IMR-90 (cell line): ENCODE measurements around the gene ZDHHC1. TPM values are rescaled to one million over a fixed set of nuclear protein-coding genes. Genes with fewer than 3 reads are reported as not detected.

Source experiments
- ATAC-seq: fragments of 200-7000 bp; cut with Tn5 transposase; 2 replicates; pipeline ENCODE4 v1.9.1; 2020; ENCODE audit warnings: low read depth, mild to moderate bottlenecking, moderate library complexity
- BruUV-seq: library from RNA; stranded (reverse); fragments of 400-500 nt; replicated peaks from 2 replicates; lab custom pipeline; 2021; lab: Mats Ljungman, UMichigan
- CTCF ChIA-PET: fragments of 300-600 bp; formaldehyde crosslinking; extraction: SDS; loops from one replicate; lab custom pipeline; 2021; ENCODE audit warnings: antibody characterized with exemption; lab: Yijun Ruan, JAX
- POLR2A ChIA-PET: fragments of 300-600 bp; sonication (Branson Sonifier 250); formaldehyde crosslinking; loops from one replicate; lab custom pipeline; 2022; ENCODE audit warnings: antibody characterized with exemption; ENCODE audit not compliant: unreplicated experiment; lab: Charles Lee
- DNase-seq: peaks from one replicate; pipeline ENCODE4 v3.0.0; 2013
- H2AFZ ChIP-seq: replicated peaks from 2 replicates; pipeline ENCODE3; 2013; ENCODE audit warnings: low read length, mild to moderate bottlenecking; ENCODE audit not compliant: poor library complexity
- H2AK5ac ChIP-seq: 2 replicates; pipeline ENCODE4 v1.6.1; 2013; ENCODE audit warnings: low read depth, low read length, inconsistent platforms
- H2AK9ac ChIP-seq: replicated peaks from 2 replicates; pipeline ENCODE3; 2013; ENCODE audit warnings: mild to moderate bottlenecking, low read depth, low read length, moderate library complexity; ENCODE audit not compliant: poor library complexity
- H2BK120ac ChIP-seq: 2 replicates; pipeline ENCODE4 v1.6.1; 2013; ENCODE audit warnings: low read depth, low read length, inconsistent platforms
- H2BK15ac ChIP-seq: 3 replicates; pipeline ENCODE4 v1.6.1; 2013; ENCODE audit warnings: low read depth, low read length, inconsistent platforms
- H2BK20ac ChIP-seq: 2 replicates; pipeline ENCODE4 v1.6.1; 2013; ENCODE audit warnings: low read depth, mild to moderate bottlenecking, inconsistent platforms, low read length, moderate library complexity
- H2BK5ac ChIP-seq: 2 replicates; pipeline ENCODE4 v1.6.1; 2013; ENCODE audit warnings: mild to moderate bottlenecking, low read depth, low read length, inconsistent platforms; ENCODE audit not compliant: poor library complexity, severe bottlenecking
- H3K14ac ChIP-seq: replicated peaks from 2 replicates; pipeline ENCODE4 v1.6.1; 2013; ENCODE audit warnings: low read depth, low read length, inconsistent platforms
- H3K18ac ChIP-seq: 2 replicates; pipeline ENCODE4 v1.6.1; 2013; ENCODE audit warnings: low read depth, low read length, control low read depth
- H3K23ac ChIP-seq: 2 replicates; pipeline ENCODE4 v1.6.1; 2013; ENCODE audit warnings: low read depth, low read length, inconsistent platforms
- H3K27ac ChIP-seq: 2 replicates; pipeline ENCODE4 v1.5.1; 2013; ENCODE audit warnings: mild to moderate bottlenecking, control low read depth, low read length; ENCODE audit not compliant: insufficient read depth
- H3K27me3 ChIP-seq: 2 replicates; pipeline ENCODE4 v1.6.1; 2013; ENCODE audit warnings: low read length; ENCODE audit not compliant: control insufficient read depth, insufficient read depth
- H3K36me3 ChIP-seq: 2 replicates; pipeline ENCODE4 v1.6.1; 2013; ENCODE audit warnings: low read length, mixed read lengths; ENCODE audit not compliant: control insufficient read depth, insufficient read depth
- H3K4ac ChIP-seq: 2 replicates; pipeline ENCODE4 v1.6.1; 2013; ENCODE audit warnings: low read depth, low read length, inconsistent platforms
- H3K4me1 ChIP-seq: 2 replicates; pipeline ENCODE4 v1.6.1; 2013; ENCODE audit warnings: low read length, mixed read lengths; ENCODE audit not compliant: control insufficient read depth, insufficient read depth
- H3K4me2 ChIP-seq: 2 replicates; pipeline ENCODE4 v1.6.1; 2013; ENCODE audit warnings: low read depth, mild to moderate bottlenecking, control low read depth, low read length, moderate library complexity
- H3K4me3 ChIP-seq: 2 replicates; pipeline ENCODE4 v1.5.1; 2013; ENCODE audit warnings: low read depth, mild to moderate bottlenecking, control low read depth, low read length, moderate library complexity; ENCODE audit not compliant: insufficient read depth
- H3K56ac ChIP-seq: 2 replicates; pipeline ENCODE4 v1.6.1; 2013; ENCODE audit warnings: low read length, inconsistent platforms; ENCODE audit not compliant: insufficient read depth; ENCODE audit errors: extremely low read depth
- H3K79me1 ChIP-seq, 2 experiments: 2 replicates each; pipeline ENCODE4 v1.6.1; 2013; ENCODE audit warnings: low read length in 2 of 2, inconsistent platforms in 1 of 2, low read depth in 1 of 2
- H3K9ac ChIP-seq: 2 replicates; pipeline ENCODE4 v1.6.1; 2013; ENCODE audit warnings: low read depth, low read length, control low read depth
- H3K9me1 ChIP-seq: 2 replicates; pipeline ENCODE4 v1.6.1; 2013; ENCODE audit warnings: low read length, inconsistent platforms; ENCODE audit not compliant: insufficient read depth
- H3K9me3 ChIP-seq: 2 replicates; pipeline ENCODE4 v1.6.1; 2013; ENCODE audit warnings: low read length; ENCODE audit not compliant: control insufficient read depth, insufficient read depth
- H4K20me1 ChIP-seq: 2 replicates; pipeline ENCODE4 v1.6.1; 2013; ENCODE audit warnings: low read length, inconsistent platforms; ENCODE audit not compliant: insufficient read depth
- H4K5ac ChIP-seq: 2 replicates; pipeline ENCODE4 v1.6.1; 2013; ENCODE audit warnings: mild to moderate bottlenecking, low read depth, low read length, control low read depth
- H4K8ac ChIP-seq, 2 experiments: 2 replicates each; pipeline ENCODE4 v1.6.1; 2013; ENCODE audit warnings: low read depth in 2 of 2, low read length in 2 of 2, control low read depth in 1 of 2, inconsistent platforms in 1 of 2
- H4K91ac ChIP-seq: 2 replicates; pipeline ENCODE4 v1.6.1; 2013; ENCODE audit warnings: low read depth, low read length, inconsistent platforms; ENCODE audit not compliant: insufficient read depth
- BHLHE40 ChIP-seq: fragments of 150-350 bp; IDR thresholded peaks from 2 replicates; pipeline ENCODE4 v1.6.1; 2016; ENCODE audit warnings: mild to moderate bottlenecking, low read depth, low read length
- CEBPB ChIP-seq: IDR thresholded peaks from 2 replicates; pipeline ENCODE4 v1.6.1; 2012; ENCODE audit warnings: low read depth, low read length, improper control_type of control experiment
- CHD1 ChIP-seq: IDR thresholded peaks from 2 replicates; pipeline ENCODE4 v1.6.1; 2012; ENCODE audit warnings: low read depth, low read length, improper control_type of control experiment
- MAFK ChIP-seq: IDR thresholded peaks from 2 replicates; pipeline ENCODE4 v1.6.1; 2012; ENCODE audit warnings: low read depth, low read length, improper control_type of control experiment
- MAZ ChIP-seq: IDR thresholded peaks from 2 replicates; pipeline ENCODE4 v1.6.1; 2012; ENCODE audit warnings: low read depth, mild to moderate bottlenecking, low read length, improper control_type of control experiment, moderate library complexity, borderline replicate concordance
- MXI1 ChIP-seq: IDR thresholded peaks from 2 replicates; pipeline ENCODE4 v1.6.1; 2012; ENCODE audit warnings: low read depth, mild to moderate bottlenecking, low read length, moderate library complexity, borderline replicate concordance
- NFE2L2 ChIP-seq: fragments of 150-350 bp; IDR thresholded peaks from 2 replicates; pipeline ENCODE4 v1.6.1; 2016; ENCODE audit warnings: low read depth, mild to moderate bottlenecking, low read length
- POLR2A ChIP-seq: IDR thresholded peaks from 2 replicates; pipeline ENCODE4 v1.6.1; 2012; ENCODE audit warnings: mild to moderate bottlenecking, low read depth, low read length
- RAD21 ChIP-seq: IDR thresholded peaks from 2 replicates; pipeline ENCODE4 v1.6.1; 2012; ENCODE audit warnings: low read length, improper control_type of control experiment
- RCOR1 ChIP-seq: IDR thresholded peaks from 2 replicates; pipeline ENCODE4 v1.6.1; 2012; ENCODE audit warnings: mild to moderate bottlenecking, low read length, improper control_type of control experiment; ENCODE audit not compliant: insufficient replicate concordance
- RFX5 ChIP-seq: IDR thresholded peaks from 2 replicates; pipeline ENCODE4 v1.8.0; 2012; ENCODE audit warnings: low read depth, mild to moderate bottlenecking, low read length, moderate library complexity
- SMC3 ChIP-seq: fragments of 150-350 bp; IDR thresholded peaks from 2 replicates; pipeline ENCODE4 v1.6.1; 2016; ENCODE audit warnings: low read depth, mild to moderate bottlenecking, antibody characterized with exemption, low read length, moderate library complexity
- WGBS, 2 experiments: methylation state at CpG; one replicate each; pipeline versions ENCODE4 v1.1.5 to v1.1.7; 2013; ENCODE audit warnings: missing lambda C conversion rate in 2 of 2; ENCODE audit not compliant: insufficient read length in 1 of 2; ENCODE audit errors: extremely low coverage in 2 of 2; 5-methylcytosine and 5-hydroxymethylcytosine counted together
- dilution Hi-C: fragments of 300-500 bp; cut with HindIII; formaldehyde crosslinking; loops from one replicate; pipeline ENCODE4 v1.14.3; 2018; ENCODE audit warnings: low sequenced_read_pairs; ENCODE audit not compliant: unreplicated experiment
- in situ Hi-C: fragments of 300-500 bp; cut with MboI; formaldehyde crosslinking; loops from 3 replicates; pipeline ENCODE4 v1.14.3; 2019; ENCODE audit warnings: low sequenced_read_pairs, inconsistent platforms, mixed read lengths
- intact Hi-C: fragments of 100-400 bp; cut with micrococcal nuclease; formaldehyde crosslinking; loops from 2 replicates; pipeline ENCODE4 v1.10.0; 2022
- polyA plus RNA-seq, 3 experiments: library from polyadenylated mRNA; depleted of rRNA; stranded (reverse); fragments of >200 nt; gene quantifications; 2 replicates each; pipeline ENCODE4 v1.2.3, GENCODE V29; 2012; ENCODE audit warnings: low replicate concordance in 1 of 3
- total RNA-seq: library from RNA; depleted of rRNA; stranded (reverse); fragments of >200 nt; gene quantifications from 2 replicates; pipeline ENCODE4 v1.2.3, GENCODE V29; 2012
- TF ChIP-seq, protein P1 (sequence below): conservative IDR thresholded peaks from 2 replicates; pipeline ENCODE4 v1.5.1; 2012; ENCODE audit warnings: mild to moderate bottlenecking, low read depth, low read length, improper control_type of control experiment
- TF ChIP-seq, protein P2 (sequence below): fragments of 150-350 bp; IDR thresholded peaks from 2 replicates; pipeline ENCODE4 v1.6.1; 2016; ENCODE audit warnings: low read depth, mild to moderate bottlenecking, low read length, moderate library complexity, borderline replicate concordance
- TF ChIP-seq, protein P3 (sequence below): fragments of 150-350 bp; IDR thresholded peaks from 2 replicates; pipeline ENCODE4 v1.6.1; 2017; ENCODE audit warnings: mild to moderate bottlenecking, antibody characterized with exemption, low read length, low read depth

ZDHHC1 gene
- total and polyA plus RNA-seq, 2 of the 4 experiments (the other 2 are of a cell fraction), result 2.0 to 5.9 TPM

DNA sequence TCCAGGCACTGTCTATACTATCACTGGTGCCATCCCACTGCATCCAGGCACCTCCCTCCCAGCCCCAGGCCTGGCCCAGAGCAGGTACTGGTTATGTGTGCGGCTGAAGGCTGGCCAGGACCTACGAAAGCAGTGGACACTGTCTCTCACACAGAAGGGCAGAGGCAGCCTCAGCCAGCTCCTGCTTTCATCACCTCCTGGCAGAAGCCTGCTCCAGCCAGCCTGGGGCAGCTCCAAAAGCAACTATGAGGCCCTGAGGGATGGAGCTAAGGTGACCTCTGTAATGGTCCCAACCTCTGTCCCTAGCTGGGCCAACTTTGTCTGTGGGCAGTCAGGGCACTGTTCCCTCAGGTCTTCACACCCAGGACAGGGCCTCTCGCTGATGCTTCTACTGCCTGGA lies 33.5 kb upstream of the ZDHHC1 start:
- H4K91ac ChIP-seq, result no peak overlapping the region
- intact Hi-C loops, result no loop called here
- H3K36me3 ChIP-seq, result peaks cover 17% of the 10 kb centered on the region; the same call in 1 of the 2 replicates
- no peak overlapping the region for H3K56ac ChIP-seq
- H2AFZ ChIP-seq, result no peak overlapping the region
- H2BK5ac ChIP-seq, result no peak overlapping the region
- no peak overlapping the region for H2BK15ac ChIP-seq
- no peak overlapping the region for H3K18ac ChIP-seq
- peaks cover 11% of the 10 kb centered on the region; the same call in 1 of the 2 replicates for H3K9me1 ChIP-seq
- BruUV-seq, result no TSS peak
- DNase-seq (no peak), ATAC-seq (peak; percentile 16; the same call in 1 of the 2 replicates)
- no peaks in the 10 kb centered on the region for H3K27me3 ChIP-seq
- H2AK5ac ChIP-seq, result no peak overlapping the region
- no peak overlapping the region for H3K27ac ChIP-seq
- dilution Hi-C loops, result no loop called here
- H4K5ac ChIP-seq, result no peak overlapping the region
- no peak overlapping the region for H3K9ac ChIP-seq
- no peak overlapping the region for H3K4ac ChIP-seq
- no peak overlapping the region for H2AK9ac ChIP-seq
- POLR2A ChIA-PET, result no interaction called here
- no peak overlapping the region for H2BK20ac ChIP-seq
- in situ Hi-C loops, result loop anchor here (10.0 kb wide), 2 partner anchors 195 to 485 kb away; partner anchors contain the start of gene CES3
- H3K4me2 ChIP-seq, result no peak overlapping the region
- no peak overlapping the region for H3K14ac ChIP-seq
- peaks cover 32% of the 10 kb centered on the region for H3K4me1 ChIP-seq
- H2BK120ac ChIP-seq, result no peak overlapping the region
- no CpG with 5 or more reads among the region's 3 CpGs for WGBS, 2 experiments
- H4K20me1 ChIP-seq, result peaks cover 61% of the 10 kb centered on the region
- H4K8ac ChIP-seq, result no peak overlapping the region
- H3K79me1 ChIP-seq, result peaks cover 11 to 55% of the 10 kb centered on the region in 2 experiments
- no peak overlapping the region for H3K4me3 ChIP-seq
- no peaks in the 10 kb centered on the region for H3K9me3 ChIP-seq
- TF ChIP-seq, protein P1, sequence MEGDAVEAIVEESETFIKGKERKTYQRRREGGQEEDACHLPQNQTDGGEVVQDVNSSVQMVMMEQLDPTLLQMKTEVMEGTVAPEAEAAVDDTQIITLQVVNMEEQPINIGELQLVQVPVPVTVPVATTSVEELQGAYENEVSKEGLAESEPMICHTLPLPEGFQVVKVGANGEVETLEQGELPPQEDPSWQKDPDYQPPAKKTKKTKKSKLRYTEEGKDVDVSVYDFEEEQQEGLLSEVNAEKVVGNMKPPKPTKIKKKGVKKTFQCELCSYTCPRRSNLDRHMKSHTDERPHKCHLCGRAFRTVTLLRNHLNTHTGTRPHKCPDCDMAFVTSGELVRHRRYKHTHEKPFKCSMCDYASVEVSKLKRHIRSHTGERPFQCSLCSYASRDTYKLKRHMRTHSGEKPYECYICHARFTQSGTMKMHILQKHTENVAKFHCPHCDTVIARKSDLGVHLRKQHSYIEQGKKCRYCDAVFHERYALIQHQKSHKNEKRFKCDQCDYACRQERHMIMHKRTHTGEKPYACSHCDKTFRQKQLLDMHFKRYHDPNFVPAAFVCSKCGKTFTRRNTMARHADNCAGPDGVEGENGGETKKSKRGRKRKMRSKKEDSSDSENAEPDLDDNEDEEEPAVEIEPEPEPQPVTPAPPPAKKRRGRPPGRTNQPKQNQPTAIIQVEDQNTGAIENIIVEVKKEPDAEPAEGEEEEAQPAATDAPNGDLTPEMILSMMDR, result no peak
- no peak for TF ChIP-seq POLR2A
- no peak for TF ChIP-seq NFE2L2
- no peak for TF ChIP-seq RFX5
- no peak for TF ChIP-seq SMC3
- no peak for TF ChIP-seq RAD21
- TF ChIP-seq MXI1, result no peak
- TF ChIP-seq MAZ, result no peak
- no peak for TF ChIP-seq CEBPB
- no peak for TF ChIP-seq CHD1
- no peak for TF ChIP-seq MAFK
- TF ChIP-seq, protein P2, sequence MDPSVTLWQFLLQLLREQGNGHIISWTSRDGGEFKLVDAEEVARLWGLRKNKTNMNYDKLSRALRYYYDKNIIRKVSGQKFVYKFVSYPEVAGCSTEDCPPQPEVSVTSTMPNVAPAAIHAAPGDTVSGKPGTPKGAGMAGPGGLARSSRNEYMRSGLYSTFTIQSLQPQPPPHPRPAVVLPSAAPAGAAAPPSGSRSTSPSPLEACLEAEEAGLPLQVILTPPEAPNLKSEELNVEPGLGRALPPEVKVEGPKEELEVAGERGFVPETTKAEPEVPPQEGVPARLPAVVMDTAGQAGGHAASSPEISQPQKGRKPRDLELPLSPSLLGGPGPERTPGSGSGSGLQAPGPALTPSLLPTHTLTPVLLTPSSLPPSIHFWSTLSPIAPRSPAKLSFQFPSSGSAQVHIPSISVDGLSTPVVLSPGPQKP, result no peak
- no peak for TF ChIP-seq RCOR1
- TF ChIP-seq BHLHE40, result no peak
- TF ChIP-seq, protein P3, sequence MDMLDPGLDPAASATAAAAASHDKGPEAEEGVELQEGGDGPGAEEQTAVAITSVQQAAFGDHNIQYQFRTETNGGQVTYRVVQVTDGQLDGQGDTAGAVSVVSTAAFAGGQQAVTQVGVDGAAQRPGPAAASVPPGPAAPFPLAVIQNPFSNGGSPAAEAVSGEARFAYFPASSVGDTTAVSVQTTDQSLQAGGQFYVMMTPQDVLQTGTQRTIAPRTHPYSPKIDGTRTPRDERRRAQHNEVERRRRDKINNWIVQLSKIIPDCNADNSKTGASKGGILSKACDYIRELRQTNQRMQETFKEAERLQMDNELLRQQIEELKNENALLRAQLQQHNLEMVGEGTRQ, result no peak
- H3K23ac ChIP-seq, result no peak overlapping the region
- CTCF ChIA-PET, result no interaction called here
